Measurements from ENCODE around the gene FBN3.
"Not testable (repeated sequence)": the region's sequence is repeated elsewhere in the genome, so short reads cannot be mapped to it uniquely, and the experiment has no call there.

FBN3 gene

GRCh38 chr19:8033287-8034177 lies 115.9 kb downstream of the FBN3 start:
- H3K4me1 ChIP-seq (ENCODE audit: control insufficient read depth, insufficient read depth, low read length); H3K9ac ChIP-seq (ENCODE audit: low read length); H3K9me3 ChIP-seq (ENCODE audit: control insufficient read depth, low read length); H3K4me3 ChIP-seq (ENCODE audit: low read length); H3K36me3 ChIP-seq (ENCODE audit: control insufficient read depth, insufficient read depth, low read length); H3K27me3 ChIP-seq (ENCODE audit: control insufficient read depth, insufficient read depth, low read length): not testable (repeated sequence)

GRCh38 chr19:8030960-8031359 lies 118.4 kb downstream of the FBN3 start:
- Histone ChIP-seq H3K9ac (ENCODE audit: low read length) (no peak overlapping the region), H3K4me3 (ENCODE audit: low read length) (no peak overlapping the region), H3K9me3 (ENCODE audit: control insufficient read depth, low read length) (no peaks in the 10 kb centered on the region), H3K27me3 (ENCODE audit: control insufficient read depth, insufficient read depth, low read length) (no peaks in the 10 kb centered on the region), H3K36me3 (ENCODE audit: control insufficient read depth, insufficient read depth, low read length) (no peaks in the 10 kb centered on the region), H3K4me1 (ENCODE audit: control insufficient read depth, insufficient read depth, low read length) (no peaks in the 10 kb centered on the region)

- Histone ChIP-seq H3K4me3 (ENCODE audit: low read length) (no peak overlapping the region), H3K27me3 (ENCODE audit: control insufficient read depth, insufficient read depth, low read length) (no peaks in the 10 kb centered on the region), H3K36me3 (ENCODE audit: control insufficient read depth, insufficient read depth, low read length) (no peaks in the 10 kb centered on the region), H3K4me1 (ENCODE audit: control insufficient read depth, insufficient read depth, low read length) (no peaks in the 10 kb centered on the region), H3K9ac (ENCODE audit: low read length) (no peak overlapping the region), H3K9me3 (ENCODE audit: control insufficient read depth, low read length) (no peaks in the 10 kb centered on the region)
Observed at GRCh38 chr19:8028951-8029491, 120.4 kb downstream of the FBN3 start.

GRCh38 chr19:8025316-8025715 lies 124.1 kb downstream of the FBN3 start:
- H3K9ac ChIP-seq (ENCODE audit: low read length), result no peak overlapping the region
- no peaks in the 10 kb centered on the region for H3K9me3 ChIP-seq (ENCODE audit: control insufficient read depth, low read length)
- no peak overlapping the region for H3K4me3 ChIP-seq (ENCODE audit: low read length)
- no peaks in the 10 kb centered on the region for H3K36me3 ChIP-seq (ENCODE audit: control insufficient read depth, insufficient read depth, low read length)
- H3K27me3 ChIP-seq (ENCODE audit: control insufficient read depth, insufficient read depth, low read length), result no peaks in the 10 kb centered on the region
- H3K4me1 ChIP-seq (ENCODE audit: control insufficient read depth, insufficient read depth, low read length), result no peaks in the 10 kb centered on the region

- not testable (repeated sequence) for H3K4me3 ChIP-seq (ENCODE audit: low read length); H3K36me3 ChIP-seq (ENCODE audit: control insufficient read depth, insufficient read depth, low read length); H3K9me3 ChIP-seq (ENCODE audit: control insufficient read depth, low read length); H3K4me1 ChIP-seq (ENCODE audit: control insufficient read depth, insufficient read depth, low read length); H3K9ac ChIP-seq (ENCODE audit: low read length); H3K27me3 ChIP-seq (ENCODE audit: control insufficient read depth, insufficient read depth, low read length)
Observed at GRCh38 chr19:8024256-8024655, 125.1 kb downstream of the FBN3 start.

- Histone ChIP-seq H3K9ac (ENCODE audit: low read length) (no peak overlapping the region), H3K9me3 (ENCODE audit: control insufficient read depth, low read length) (no peaks in the 10 kb centered on the region), H3K27me3 (ENCODE audit: control insufficient read depth, insufficient read depth, low read length) (no peaks in the 10 kb centered on the region), H3K4me1 (ENCODE audit: control insufficient read depth, insufficient read depth, low read length) (no peaks in the 10 kb centered on the region), H3K36me3 (ENCODE audit: control insufficient read depth, insufficient read depth, low read length) (no peaks in the 10 kb centered on the region), H3K4me3 (ENCODE audit: low read length) (no peak overlapping the region)
Observed at GRCh38 chr19:8023371-8023770, 126.0 kb downstream of the FBN3 start.

GRCh38 chr19:8022275-8022674 lies 127.1 kb downstream of the FBN3 start:
- Histone ChIP-seq H3K4me3 (ENCODE audit: low read length) (no peak overlapping the region), H3K9ac (ENCODE audit: low read length) (no peak overlapping the region), H3K4me1 (ENCODE audit: control insufficient read depth, insufficient read depth, low read length) (no peaks in the 10 kb centered on the region), H3K36me3 (ENCODE audit: control insufficient read depth, insufficient read depth, low read length) (no peaks in the 10 kb centered on the region), H3K9me3 (ENCODE audit: control insufficient read depth, low read length) (no peaks in the 10 kb centered on the region), H3K27me3 (ENCODE audit: control insufficient read depth, insufficient read depth, low read length) (no peaks in the 10 kb centered on the region)

GRCh38 chr19:8021374-8021773 lies 128.0 kb downstream of the FBN3 start:
- no peaks in the 10 kb centered on the region for H3K9me3 ChIP-seq (ENCODE audit: control insufficient read depth, low read length)
- no peaks in the 10 kb centered on the region for H3K27me3 ChIP-seq (ENCODE audit: control insufficient read depth, insufficient read depth, low read length)
- no peak overlapping the region for H3K9ac ChIP-seq (ENCODE audit: low read length)
- H3K36me3 ChIP-seq (ENCODE audit: control insufficient read depth, insufficient read depth, low read length), result no peaks in the 10 kb centered on the region
- H3K4me1 ChIP-seq (ENCODE audit: control insufficient read depth, insufficient read depth, low read length), result no peaks in the 10 kb centered on the region
- H3K4me3 ChIP-seq (ENCODE audit: low read length), result no peak overlapping the region

GRCh38 chr19:8020681-8021080 lies 128.7 kb downstream of the FBN3 start:
- no peak overlapping the region for H3K9ac ChIP-seq (ENCODE audit: low read length)
- H3K9me3 ChIP-seq (ENCODE audit: control insufficient read depth, low read length), result no peaks in the 10 kb centered on the region
- H3K4me1 ChIP-seq (ENCODE audit: control insufficient read depth, insufficient read depth, low read length), result no peaks in the 10 kb centered on the region
- H3K36me3 ChIP-seq (ENCODE audit: control insufficient read depth, insufficient read depth, low read length), result no peaks in the 10 kb centered on the region
- H3K4me3 ChIP-seq (ENCODE audit: low read length), result no peak overlapping the region
- H3K27me3 ChIP-seq (ENCODE audit: control insufficient read depth, insufficient read depth, low read length), result no peaks in the 10 kb centered on the region

GRCh38 chr19:8017808-8018207 lies 131.6 kb downstream of the FBN3 start:
- no peaks in the 10 kb centered on the region for H3K27me3 ChIP-seq (ENCODE audit: control insufficient read depth, insufficient read depth, low read length)
- no peaks in the 10 kb centered on the region for H3K9me3 ChIP-seq (ENCODE audit: control insufficient read depth, low read length)
- no peaks in the 10 kb centered on the region for H3K4me1 ChIP-seq (ENCODE audit: control insufficient read depth, insufficient read depth, low read length)
- no peaks in the 10 kb centered on the region for H3K36me3 ChIP-seq (ENCODE audit: control insufficient read depth, insufficient read depth, low read length)
- H3K4me3 ChIP-seq (ENCODE audit: low read length), result no peak overlapping the region
- H3K9ac ChIP-seq (ENCODE audit: low read length), result no peak overlapping the region

All from mucosa of stomach (tissue), 1 donor.